SIG-M5 treated with dmso at 0.1 percent for 504 hours (cell line): ENCODE results near the gene PRDX5.
"Not testable (repeated sequence)": the region's sequence is repeated elsewhere in the genome, so short reads cannot be mapped to it uniquely, and the experiment has no call there.

Experiments
- DNase-seq: peaks from one replicate; lab custom pipeline; 2025; ENCODE audit not compliant: unreplicated experiment; lab: John Stamatoyannopoulos, UW

Gene PRDX5

DNA sequence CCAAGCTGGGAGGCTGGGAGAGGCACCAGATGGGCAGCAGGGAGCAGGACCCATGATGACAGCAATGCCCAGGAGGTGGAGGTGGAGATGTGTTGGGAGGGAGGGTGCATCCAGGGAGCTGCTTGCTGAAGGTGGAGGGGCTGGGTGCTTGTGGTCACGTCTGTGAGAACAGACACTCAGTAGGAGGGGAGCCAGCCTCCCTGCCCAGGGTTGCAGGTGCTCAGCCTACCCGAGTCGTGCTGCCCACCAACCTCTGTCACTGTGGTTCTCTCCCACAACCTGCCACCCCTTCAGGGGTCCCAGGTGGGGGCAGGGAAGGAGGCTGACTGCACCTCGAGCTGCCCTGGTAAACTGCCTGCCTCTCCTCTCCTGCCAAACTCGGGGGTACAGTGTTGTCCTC is 5.5 kb downstream of the PRDX5 start:
- DNase-seq: no peak

DNA sequence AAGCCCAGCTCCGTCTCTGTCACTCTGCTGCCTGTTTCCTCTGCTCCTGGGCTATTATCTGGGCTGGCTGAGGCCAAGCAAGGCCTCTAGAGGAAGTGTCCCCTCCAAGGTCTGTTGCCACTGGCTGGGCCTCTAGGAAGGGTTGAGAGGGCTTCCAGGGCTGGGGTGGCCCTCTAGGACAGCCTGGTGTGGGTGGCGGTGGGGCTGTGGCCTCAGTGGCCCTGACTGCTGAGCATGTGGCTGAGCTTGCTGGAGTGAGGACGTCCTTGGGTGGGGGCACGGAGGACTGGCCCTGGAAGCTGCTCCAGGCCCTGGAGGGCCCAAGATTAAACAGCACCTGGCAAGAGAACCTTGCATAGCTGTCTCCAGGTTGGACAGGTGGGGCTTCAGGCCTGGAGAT is 6.1 kb downstream of the PRDX5 start:
- not testable (repeated sequence) for DNase-seq

DNA sequence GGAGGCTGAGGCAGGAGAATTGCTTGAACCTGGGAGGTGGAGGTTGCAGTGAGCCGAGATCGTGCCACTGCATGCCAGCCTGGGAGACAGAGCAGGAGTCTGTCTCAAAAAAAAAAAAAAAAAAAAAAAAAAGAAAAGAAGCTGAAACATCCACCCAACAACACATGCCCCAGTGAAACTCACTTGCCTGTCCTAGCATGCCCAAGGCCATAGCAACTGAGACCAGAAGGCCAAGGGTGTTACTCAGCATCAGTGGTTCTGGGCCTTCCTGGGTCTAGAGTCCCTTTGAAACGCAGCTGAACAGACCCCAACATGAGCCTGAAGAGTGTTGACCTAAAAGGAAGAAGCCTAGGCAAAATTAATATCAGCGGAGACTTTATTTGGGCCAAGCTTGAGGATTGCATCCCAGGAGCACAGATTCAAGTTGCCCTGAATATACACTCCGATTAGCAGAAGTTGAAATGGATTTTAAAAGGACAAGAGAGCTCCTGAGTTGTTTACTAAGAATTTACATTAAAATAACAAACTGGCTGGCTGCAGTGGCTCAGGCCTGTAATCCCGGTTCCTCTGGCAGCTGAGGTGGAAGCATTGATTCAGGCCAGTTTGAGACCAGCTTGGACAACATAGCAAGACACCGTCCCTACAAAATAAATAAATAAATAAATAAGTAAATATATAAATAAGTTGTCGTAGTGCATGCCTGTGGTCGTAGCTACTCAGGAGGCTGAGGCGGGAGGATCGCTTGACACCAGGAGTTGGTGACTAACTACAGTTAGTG is 7.0 kb downstream of the PRDX5 start:
- no peak for DNase-seq

DNA sequence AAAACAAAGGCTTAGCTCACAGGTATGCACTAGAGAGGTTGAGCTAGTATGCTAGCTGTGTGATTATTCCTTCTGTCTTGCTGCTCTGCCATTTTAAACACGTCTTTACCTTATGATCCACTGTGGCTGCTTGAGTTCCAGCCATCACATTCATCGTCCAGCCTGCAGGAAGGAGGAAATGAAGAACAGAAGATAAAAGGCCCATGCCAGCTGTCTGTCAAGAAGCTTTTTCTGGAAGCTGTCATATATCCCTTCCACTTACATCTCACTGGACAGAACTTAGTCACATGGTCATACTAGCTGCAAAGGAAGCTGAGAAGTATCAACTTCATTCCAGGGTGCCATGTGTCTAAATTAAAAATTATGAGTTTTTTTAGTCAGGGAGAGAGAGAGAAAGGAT is 9.5 kb downstream of the PRDX5 start:
- DNase-seq: no peak

DNA sequence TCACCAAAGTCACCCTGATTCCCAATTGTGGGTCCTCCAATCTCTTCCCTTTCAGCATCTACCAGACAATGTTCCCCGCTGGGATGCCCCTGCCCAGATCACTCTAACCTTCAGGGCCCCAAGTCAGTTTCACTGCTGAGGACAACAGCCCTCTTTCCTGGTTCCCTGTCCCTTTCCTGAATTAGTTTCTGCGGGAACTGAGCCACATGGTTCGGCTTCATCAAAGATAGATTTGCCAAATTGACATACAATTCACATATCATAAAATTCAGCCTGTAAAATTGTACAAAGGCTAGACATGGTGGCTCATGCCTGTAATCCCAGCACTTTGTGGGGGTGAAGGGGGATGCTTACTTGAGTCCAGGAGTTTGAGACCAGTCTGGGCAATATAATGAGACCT is 10.1 kb downstream of the PRDX5 start:
- DNase-seq: no peak

DNA sequence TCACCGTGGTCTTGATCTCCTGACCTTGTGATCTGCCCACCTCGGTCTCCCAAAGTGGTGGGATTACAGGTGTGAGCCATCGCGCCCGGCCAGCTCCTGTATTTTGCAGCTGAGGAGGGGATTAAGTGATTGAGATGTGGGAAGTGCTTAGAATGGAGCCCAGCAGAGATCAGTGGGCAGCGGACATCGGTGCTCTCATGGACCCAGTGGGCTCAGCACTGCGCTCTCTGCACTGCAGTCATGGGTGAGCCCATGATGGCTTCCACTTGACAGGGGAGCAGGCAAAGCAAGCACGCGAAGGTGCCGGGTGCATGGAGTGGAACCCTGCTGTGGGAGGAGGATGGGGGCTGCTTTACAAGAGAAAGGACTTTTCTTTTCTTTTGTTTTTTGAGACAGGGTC is 13.0 kb downstream of the PRDX5 start:
- no peak for DNase-seq

DNA sequence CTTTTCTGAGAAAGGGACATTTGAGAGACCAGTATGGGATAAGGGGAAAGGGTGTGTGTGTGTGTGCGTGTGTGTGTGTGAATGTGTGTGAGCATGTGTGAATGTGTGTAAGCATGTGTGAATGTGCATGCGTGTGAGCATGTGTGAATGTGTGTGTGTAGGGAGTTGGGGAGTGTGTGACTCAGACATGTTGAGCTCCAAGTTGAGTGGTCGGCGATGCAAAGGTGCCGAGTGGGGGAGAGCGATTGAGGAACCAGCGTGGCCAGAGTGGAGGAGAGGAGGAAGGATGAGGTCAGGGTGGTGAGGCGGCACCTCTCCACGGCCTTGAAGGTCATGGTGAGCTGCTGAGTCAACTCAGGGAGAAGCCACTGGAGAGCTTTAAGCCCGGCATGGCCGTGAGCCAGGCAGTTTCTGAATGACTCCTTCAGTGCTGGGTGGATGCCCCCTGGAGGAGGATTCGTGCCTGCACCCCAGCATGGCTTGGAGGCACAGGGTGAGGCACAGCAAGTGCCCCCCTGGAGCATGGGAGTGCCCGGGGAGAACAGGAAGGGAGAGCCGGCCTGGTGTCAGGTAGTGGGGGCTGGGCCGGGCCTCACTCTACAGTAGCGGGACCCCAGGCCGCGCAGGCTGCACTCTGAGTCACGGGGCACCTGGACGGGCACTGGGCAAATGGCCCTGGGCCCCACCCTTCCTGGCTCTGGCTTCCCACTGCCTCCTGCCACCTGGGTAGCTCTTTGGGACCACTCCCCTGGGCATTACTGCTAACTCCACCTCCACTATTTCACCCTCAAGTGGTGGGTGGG is 13.8 kb downstream of the PRDX5 start:
- DNase-seq: peak; percentile 71

DNA sequence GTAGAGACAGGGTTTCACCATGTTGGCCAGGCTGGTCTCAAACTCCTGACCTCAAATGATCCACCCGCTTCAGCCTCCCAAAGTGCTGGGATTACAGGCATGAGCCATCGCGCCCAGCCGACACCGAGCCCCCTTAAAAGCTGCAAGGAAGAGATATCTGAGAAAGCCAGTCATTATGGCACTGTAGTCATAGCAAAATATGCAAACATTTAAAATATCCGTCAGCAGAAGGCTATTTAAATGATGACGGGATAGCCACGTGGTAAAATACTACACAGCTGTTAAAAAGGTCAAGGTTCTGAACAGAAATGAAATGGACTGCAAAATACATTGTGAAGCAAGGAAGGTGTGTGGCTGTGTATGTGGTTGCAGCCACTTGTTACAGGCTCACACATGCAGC is 15.6 kb downstream of the PRDX5 start:
- DNase-seq: no peak

DNA sequence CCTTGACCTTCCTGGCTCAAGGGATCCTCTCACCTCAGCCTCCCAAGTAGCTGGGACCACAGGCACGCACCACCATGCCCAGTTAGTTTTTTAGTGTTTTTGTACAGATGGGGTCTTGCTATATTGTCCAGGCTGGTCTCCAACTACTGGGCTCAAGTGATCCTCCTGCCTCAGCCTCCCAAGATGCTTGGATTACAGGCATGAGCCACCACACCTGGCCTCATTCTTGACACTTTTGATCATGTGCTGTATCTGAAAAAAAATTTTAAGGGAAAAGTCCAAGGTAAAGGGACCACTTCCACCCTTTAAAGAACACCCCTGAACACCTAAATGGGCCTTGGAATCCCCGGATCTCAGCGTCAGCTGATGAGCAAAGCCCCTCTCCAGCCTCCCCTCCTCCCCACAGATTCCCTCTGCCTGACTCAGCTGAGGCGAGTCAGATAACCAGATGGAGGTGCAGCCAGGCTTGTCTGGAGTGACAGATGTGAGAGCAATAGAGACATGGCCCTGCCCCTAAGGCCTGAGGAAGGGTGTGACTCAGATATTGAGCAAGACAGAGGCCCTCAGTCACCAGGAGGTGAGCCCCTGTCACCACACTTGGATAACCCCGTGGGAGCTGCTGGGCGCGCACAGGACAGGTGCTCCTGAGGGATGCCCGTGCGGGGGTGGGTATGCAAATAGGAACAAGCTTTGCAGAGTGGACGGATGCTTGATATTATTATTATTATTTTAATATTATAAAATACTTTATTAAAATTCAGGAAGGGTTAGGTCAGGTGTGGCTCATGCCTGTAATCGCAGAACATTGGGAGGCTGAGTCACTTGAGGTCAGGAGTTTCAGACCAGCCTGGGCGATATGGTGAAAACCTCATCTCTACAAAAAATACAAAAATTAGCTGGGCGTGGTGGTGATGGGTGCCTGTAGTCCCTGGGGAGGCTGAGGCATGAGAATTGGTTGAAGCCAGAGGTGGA is 17.1 kb downstream of the PRDX5 start:
- peak; percentile 96 for DNase-seq

DNA sequence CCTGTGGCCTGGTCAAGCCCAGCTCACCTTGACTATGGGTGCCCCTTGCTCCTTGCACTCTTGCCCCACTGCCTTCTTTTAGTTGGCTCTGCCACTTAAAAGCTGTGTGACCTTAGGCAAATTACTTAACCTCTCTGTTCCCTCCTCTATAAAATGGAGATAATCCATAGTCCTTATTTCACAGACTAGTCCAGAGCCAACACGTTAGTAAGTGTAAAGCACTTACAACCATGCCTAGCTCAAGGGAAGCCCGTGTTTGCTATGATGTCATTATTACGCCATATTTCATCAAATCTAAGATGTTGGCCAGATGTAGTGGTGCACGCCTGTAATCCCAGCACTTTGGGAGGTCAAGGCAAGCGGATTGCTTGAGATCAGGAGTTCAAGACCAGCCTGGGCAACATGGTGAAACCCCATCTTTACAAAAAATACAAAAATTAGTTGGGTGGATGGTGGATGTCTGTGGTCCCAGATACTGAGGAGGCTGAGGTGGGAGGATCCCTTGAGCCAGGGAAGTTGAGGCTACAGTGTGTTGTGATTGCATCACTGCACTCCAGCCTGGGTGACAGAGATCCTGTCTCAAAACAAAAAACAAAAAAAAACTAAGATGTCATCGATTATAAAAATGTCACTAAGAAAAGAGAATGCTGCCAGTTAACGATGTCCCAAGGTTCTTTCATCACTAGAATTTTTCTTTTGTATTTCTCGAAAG is 19.8 kb downstream of the PRDX5 start:
- no peak for DNase-seq

DNA sequence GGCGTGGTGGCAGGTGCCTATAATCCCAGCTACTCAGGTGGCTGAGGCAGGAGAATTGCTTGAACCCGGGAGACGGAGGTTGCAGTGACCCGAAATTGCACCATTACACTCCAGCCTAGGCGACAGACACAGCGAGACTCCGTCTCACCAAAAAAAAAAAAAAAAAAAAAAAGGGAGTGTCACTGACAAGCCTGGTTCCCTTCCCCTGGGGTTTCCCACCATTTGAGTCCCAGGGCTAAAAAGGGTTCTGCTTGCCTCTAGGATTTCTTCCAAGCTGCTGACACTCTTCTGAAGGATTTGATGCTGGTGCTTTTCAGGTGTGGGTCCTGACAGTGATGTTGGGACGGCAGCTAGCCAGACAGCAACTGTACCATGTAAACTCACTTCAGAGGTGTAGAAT is 20.8 kb downstream of the PRDX5 start:
- no peak for DNase-seq

DNA sequence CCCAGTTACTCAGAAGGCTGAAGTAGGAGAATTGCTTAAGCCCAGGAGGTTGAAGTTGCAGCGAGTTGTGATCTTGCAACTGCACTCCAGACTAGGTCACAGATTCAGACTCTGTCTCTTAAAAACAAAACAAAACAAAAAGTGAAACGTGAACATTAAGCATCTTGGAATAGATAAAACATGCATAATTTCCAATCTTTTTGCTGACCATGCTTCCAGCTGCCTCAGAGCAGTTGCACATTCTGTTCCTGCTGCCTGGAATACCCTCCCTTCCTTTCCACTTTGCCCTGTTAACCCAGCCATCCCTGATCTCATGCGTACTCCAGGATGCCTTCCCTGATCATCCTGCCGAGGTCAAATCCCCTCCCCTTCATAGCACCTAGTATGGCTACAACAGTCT is 21.4 kb downstream of the PRDX5 start:
- no peak for DNase-seq

DNA sequence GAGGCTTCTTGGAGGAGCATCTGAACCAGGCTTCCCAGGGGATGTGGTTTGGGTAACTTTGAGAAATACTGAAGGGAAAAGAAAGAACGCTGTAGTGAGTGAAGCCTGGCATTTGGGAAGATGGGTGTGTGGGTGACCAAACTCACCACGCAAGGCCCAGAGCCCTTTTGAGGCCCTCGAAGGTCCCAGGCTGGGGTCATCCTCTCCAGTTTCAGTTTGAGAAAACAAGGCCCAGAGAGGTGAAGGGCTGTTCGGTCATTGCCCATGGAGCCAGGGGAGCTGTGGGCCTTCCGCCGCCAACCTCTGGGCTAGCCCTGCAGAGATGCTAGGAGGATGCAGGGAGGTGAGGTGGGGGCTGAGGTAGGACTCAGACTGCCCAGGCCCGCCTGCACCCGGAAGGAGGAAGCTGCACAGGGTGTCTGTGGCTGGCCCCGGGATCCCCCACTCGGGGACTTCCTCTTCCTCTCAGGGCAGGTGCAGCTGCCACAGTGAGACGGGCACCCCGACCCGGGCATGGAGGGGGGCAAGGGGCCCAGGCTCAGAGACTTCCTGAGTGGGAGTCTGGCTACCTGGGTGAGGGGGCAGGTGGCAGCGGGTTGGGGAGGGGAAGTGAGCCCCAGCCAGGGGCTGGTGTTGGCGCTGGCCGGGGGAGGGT is 22.0 kb downstream of the PRDX5 start, which contains the start of gene CCDC88B:
CCDC88B (plus strand) TSS at position 451 of the 655 bp plus-strand sequence; CDS start at position 514, 63 bp downstream.
- peak; percentile 53 for DNase-seq

DNA sequence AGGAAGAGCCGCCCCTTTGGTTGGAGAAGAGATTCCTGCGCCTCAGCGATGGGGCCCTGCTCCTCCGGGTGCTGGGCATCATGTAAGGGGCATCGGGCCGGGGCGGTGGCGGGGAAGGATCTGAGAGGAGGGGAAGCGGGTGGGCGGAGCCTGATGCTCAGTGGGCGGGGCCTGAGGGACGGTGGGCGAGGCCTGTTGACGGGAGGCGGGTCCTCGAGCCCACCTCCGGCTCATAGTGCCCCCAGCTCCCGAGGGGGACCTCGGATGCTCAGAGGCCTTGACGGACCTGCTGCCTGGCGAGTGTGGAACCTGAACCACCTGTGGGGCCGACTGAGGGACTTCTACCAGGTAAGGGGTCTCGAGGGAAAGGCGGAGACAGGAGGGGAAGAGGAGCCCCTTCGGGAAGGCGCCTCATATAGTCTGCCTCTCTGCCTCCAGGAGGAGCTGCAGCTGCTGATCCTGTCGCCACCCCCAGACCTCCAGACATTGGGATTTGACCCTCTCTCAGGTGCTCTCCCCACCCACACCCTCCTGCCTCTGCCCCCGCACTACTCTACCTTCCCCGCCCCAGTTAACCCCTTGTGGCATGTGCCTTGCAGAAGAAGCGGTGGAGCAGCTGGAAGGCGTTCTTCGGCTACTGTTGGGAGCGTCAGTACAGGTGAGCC is 22.9 kb downstream of the PRDX5 start:
- DNase-seq: no peak

DNA sequence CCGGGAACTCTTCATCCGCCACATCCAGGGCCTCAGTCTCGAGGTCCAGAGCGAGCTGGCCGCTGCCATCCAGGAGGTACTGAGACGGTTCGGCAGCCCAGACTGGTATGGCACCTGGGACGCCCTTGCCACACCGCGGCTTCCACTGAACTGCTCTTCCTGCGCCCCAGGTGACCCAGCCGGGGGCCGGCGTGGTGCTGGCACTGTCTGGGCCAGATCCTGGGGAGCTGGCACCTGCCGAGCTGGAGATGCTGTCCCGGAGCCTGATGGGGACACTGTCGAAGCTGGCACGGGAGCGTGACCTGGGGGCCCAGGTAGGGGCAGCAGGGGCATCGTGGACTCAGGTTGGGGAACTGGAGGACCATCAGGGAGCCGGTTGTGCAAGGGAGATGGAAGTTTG is 23.5 kb downstream of the PRDX5 start:
- DNase-seq: no peak

DNA sequence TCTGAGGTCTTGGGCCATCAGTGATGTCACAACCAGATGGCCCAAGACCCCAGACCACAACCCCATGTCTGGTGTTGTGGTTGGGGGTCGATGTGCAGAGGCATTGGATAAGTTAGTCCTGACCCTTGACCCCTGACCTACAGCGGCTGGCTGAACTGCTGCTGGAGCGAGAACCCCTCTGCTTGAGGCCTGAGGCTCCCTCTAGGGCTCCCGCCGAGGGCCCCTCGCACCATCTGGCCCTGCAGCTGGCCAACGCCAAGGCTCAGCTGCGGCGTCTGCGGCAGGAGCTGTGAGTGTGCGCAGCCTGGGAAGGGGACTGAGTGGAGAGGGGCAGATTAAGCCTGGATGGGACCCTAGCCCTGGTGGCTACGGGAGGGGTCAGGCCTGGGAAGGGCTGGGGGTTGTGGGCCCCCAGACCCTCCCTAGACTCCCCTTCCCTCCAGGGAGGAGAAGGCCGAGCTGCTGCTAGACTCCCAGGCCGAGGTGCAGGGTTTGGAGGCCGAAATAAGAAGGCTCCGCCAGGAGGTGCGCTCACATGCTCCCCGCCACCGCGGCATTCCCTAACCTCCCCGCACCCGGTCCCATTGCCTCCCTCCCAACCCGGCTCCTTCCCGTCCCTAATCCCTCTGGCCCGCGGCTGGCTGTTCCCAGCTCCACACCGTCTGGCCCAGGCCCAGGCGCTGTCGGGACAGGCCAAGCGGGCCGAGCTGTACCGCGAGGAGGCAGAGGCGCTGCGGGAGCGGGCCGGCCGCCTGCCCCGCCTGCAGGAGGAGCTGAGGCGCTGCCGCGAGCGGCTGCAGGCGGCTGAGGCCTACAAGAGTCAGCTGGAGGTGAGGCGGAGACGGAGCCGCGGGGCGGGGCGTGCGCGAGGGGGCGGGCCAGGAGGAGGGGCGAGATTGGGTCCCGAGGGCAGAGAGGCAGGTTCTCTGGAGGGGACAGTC is 24.2 kb downstream of the PRDX5 start:
- peak; percentile 87 for DNase-seq

DNA sequence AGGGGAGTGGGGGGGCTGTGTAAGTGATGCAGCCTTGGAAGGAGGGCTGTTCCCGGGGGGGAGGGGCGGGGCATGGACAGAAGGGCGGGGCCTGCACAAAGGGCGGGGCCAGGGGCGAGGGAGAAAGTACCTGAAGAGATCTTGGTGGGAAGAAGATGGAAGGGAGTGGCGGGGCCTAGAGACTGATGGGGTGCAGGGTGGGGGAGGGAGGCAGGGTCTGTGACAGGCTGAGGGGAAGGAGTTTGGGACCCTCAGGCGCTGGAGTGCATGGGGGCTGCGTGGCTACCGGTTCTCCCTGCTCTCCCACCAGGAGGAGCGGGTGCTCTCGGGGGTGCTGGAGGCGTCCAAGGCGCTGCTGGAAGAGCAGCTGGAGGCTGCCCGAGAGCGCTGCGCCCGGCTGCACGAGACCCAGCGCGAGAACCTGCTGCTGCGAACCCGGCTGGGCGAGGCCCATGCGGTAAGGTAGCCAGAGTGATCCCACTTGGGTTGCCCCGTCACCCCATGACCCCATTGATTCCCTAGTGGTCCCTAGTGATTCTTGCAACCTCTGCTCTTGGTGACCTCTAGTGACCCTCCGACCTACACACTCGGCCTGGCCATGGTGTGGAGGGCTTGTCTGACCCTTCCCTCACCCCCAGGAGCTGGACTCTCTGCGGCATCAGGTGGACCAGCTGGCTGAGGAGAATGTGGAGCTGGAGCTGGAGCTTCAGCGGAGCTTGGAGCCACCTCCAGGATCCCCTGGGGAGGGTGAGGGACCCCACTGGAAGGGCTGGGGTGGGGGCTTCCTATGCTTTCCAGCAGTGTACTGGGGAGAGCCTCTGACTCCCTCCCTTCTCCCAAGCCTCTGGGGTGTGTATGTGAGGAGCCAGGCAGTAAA is 25.2 kb downstream of the PRDX5 start:
- DNase-seq: no peak
